ENCODE data around the gene DCTPP1. TPM values are rescaled to one million over a fixed set of nuclear protein-coding genes. Genes with fewer than 3 reads are reported as not detected.
A peak's percentile ranks its signal among the peaks of the same experiment; 100 is the strongest.
"Not testable (repeated sequence)": the region's sequence is repeated elsewhere in the genome, so short reads cannot be mapped to it uniquely, and the experiment has no call there.

The DCTPP1 gene
- total and polyA plus RNA-seq, 4 experiments from 2014 or later = 15.0 to 115 (median 52.5) TPM

DNA sequence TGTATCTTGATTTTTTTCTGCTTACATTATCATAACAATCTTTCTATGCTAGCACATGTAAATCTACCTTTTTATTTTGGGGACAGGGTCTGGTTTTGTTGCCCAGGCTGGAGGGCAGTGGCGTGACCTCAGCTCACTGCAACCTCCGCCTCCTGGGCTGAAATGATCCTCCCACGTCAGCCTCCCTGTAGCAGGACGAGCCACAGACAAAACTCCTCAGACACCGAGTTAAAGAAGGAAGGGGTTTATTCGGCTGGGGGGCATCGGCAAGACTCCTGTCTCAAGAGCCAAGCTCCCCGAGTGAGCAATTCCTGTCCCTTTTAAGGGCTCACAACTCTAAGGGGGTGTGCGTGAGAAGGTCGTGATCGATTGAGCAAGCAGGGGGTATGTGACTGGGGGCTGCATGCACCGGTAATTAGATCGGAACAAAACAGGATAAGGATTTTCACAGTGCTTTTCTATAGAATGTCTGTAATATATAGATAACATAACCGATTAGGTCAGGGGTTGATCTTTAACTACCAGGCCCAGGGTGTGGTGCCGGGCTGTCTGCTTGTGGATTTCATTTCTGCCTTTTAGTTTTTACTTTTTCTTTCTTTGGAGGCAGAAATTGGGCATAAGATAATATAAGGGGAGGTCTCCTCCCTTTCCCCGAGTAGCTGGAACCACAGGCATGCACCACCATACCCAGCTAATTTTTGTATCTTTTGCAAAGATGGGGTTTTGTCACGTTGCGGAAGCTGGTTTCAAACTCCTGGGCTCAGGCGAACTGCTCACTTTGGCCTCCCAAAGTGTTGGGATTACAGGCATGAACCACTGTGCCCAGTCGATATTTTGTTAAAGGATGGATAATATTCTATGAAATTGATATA lies 23.1 kb upstream of the DCTPP1 start:
- H3K36me3 ChIP-seq (ENCODE audit: insufficient read depth, low read length); H3K27me3 Mint-ChIP-seq; intact Hi-C loops (cut with micrococcal nuclease); H3K9me3 Mint-ChIP-seq; H3K9me3 ChIP-seq (ENCODE audit: control insufficient read depth in 1 of 2, low read length in 2 of 2); H3K4me3 Mint-ChIP-seq; H3K27ac Mint-ChIP-seq; H3K4me3 ChIP-seq (ENCODE audit: low read length in 2 of 2); H3K36me3 Mint-ChIP-seq; H3K27ac ChIP-seq (ENCODE audit: low read depth, low read length); H3K27me3 ChIP-seq (ENCODE audit: insufficient read depth, low read length); DNase-seq: not testable (repeated sequence)
- POLR2A ChIA-PET (ENCODE audit: partially characterized antibody) = interaction anchor here (1.0 to 29.5 kb wide), 2 partner anchors 33 to 65 kb away, joined by 3 to 1162 read pairs; partner anchors contain the start of gene ITGAL
- H3K4me1 ChIP-seq (ENCODE audit: insufficient read depth, low read length) = peaks cover 36% of the 10 kb centered on the region
- H3K4me1 Mint-ChIP-seq = peaks cover 16 to 47% (median 25%) of the 10 kb centered on the region in 4 donors
- CTCF ChIA-PET (ENCODE audit: partially characterized antibody) = interaction anchor here (1.2 to 1.3 kb wide), 2 partner anchors 23 to 83 kb away, joined by 3 read pairs; no protein-coding TSS in a partner anchor

DNA sequence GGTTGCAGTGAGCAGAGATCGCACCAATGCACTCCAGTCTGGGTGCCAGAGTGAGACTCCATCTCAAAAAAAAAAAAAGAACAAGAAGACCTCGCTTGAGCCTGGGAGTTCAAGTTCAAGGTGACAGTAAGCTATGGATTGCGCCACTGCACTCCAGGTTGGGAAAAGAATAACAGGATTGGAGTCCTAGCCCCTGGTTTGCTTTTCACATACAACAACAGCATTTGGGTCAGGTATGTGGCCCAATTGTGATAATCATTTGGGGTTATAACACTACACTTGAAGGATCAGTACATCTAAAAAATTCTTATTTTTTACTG lies 19.2 kb upstream of the DCTPP1 start:
- peaks cover 18 to 36% (median 30%) of the 10 kb centered on the region in 4 donors for H3K4me1 Mint-ChIP-seq

DNA sequence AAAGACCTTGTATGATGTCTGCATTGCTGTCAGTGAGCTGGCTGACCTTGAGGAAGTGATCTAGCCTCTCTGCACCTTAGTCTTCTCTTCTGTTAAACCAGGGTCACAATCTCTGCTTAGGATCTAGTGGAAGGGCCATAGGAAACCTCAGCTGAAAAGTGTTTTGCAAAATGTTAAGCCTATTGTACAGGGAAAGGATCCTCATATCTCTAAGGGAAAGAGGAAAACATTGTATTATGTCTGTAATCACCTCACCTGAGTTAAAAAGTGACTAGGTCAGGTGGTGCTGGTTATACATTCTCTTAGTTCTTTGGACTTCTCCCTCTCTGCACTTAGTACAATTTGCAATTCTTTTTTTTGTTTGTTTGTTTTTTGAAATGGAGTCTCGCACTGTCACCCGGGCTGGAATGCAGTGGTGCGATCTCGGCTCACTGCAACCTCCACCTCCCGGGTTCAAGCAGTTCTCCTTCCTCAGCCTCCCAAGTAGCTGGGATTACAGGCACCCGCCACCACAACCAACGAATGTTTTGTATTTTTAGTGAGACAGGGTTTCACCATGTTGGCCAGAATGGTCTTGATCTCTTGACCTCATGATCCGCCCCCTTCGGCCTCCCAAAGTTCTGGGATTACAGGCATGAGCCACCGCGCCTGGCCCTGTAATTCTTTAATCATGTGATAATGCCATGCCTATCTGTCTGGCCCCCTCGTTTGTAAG lies 17.8 kb upstream of the DCTPP1 start:
- intact Hi-C loops (cut with micrococcal nuclease) = loop anchor here (2.0 kb wide), 1 partner anchor 87 kb away; the partner anchor contains the start of gene ZNF747
- Histone ChIP-seq H3K9me3 (ENCODE audit: control insufficient read depth in 1 of 2, low read length in 2 of 2) (no peaks in the 10 kb centered on the region), H3K4me1 (ENCODE audit: insufficient read depth, low read length) (peaks cover 45% of the 10 kb centered on the region), H3K36me3 (ENCODE audit: insufficient read depth, low read length) (no peaks in the 10 kb centered on the region), H3K27me3 (ENCODE audit: insufficient read depth, low read length) (no peaks in the 10 kb centered on the region), H3K4me3 (ENCODE audit: low read length in 2 of 2) (no peak overlapping the region), H3K27ac (ENCODE audit: low read depth, low read length) (no peak overlapping the region)
- no peak for DNase-seq
- no peaks in the 10 kb centered on the region for H3K27me3 Mint-ChIP-seq
- H3K36me3 Mint-ChIP-seq = peaks cover 15 to 16% of the 10 kb centered on the region in 2 donors
- peaks cover 27 to 47% (median 40%) of the 10 kb centered on the region in 4 donors for H3K4me1 Mint-ChIP-seq
- peak overlapping the region in 3 of 8 donors; percentile 1 to 51 (median 30) for H3K4me3 Mint-ChIP-seq
- POLR2A ChIA-PET (ENCODE audit: partially characterized antibody) = interaction anchor here (1.5 to 29.5 kb wide), 3 partner anchors 18 to 86 kb away, joined by 3 to 1162 read pairs (median 8); partner anchors contain the start of genes DCTPP1 and ITGAL
- H3K9me3 Mint-ChIP-seq = no peaks in the 10 kb centered on the region
- no peak overlapping the region for H3K27ac Mint-ChIP-seq
- CTCF ChIA-PET (ENCODE audit: partially characterized antibody) = interaction anchor here (0.8 to 7.7 kb wide), 13 partner anchors 11 to 183 kb away, joined by 3 to 143 read pairs (median 10); partner anchors contain the start of genes DCTPP1, ITGAL, ZNF747 and ZNF764

More for the DNA sequence above, 19.2 kb upstream of the DCTPP1 start:
- H3K9me3 ChIP-seq (ENCODE audit: control insufficient read depth in 1 of 2, low read length in 2 of 2) = no peaks in the 10 kb centered on the region
- peaks cover 35% of the 10 kb centered on the region for H3K4me1 ChIP-seq (ENCODE audit: insufficient read depth, low read length)
- intact Hi-C loops (cut with micrococcal nuclease) = loop anchor here (1.0 to 2.0 kb wide), 3 partner anchors 23 to 149 kb away; partner anchors contain the start of genes ITGAL and ZNF747
- H3K27me3 ChIP-seq (ENCODE audit: insufficient read depth, low read length) = no peaks in the 10 kb centered on the region
- H3K27ac ChIP-seq (ENCODE audit: low read depth, low read length) = no peak overlapping the region
- ChIA-PET POLR2A (ENCODE audit: partially characterized antibody) (interaction anchor here (0.6 to 29.5 kb wide), 8 partner anchors 9 to 149 kb away, joined by 3 to 1162 read pairs (median 6); partner anchors contain the start of genes DCTPP1, ITGAL and ZNF785), CTCF (ENCODE audit: partially characterized antibody) (interaction anchor here (0.7 to 7.7 kb wide), 26 partner anchors 10 to 183 kb away, joined by 3 to 143 read pairs (median 9); partner anchors contain the start of genes DCTPP1, ITGAL, ZNF747 and ZNF764)
- H3K4me3 Mint-ChIP-seq = no peak overlapping the region
- H3K36me3 Mint-ChIP-seq = peaks cover 4% of the 10 kb centered on the region in 2 donors
- no peaks in the 10 kb centered on the region for H3K27me3 Mint-ChIP-seq
- no peak overlapping the region for H3K4me3 ChIP-seq (ENCODE audit: low read length in 2 of 2)
- no peak overlapping the region for H3K27ac Mint-ChIP-seq
- no peaks in the 10 kb centered on the region for H3K9me3 Mint-ChIP-seq
- no peaks in the 10 kb centered on the region for H3K36me3 ChIP-seq (ENCODE audit: insufficient read depth, low read length)
- no peak for DNase-seq

GRCh38 chr16:30446203-30446595 lies 16.4 kb upstream of the DCTPP1 start:
- DNase-seq = no peak
- Mint-ChIP-seq H3K4me3 (peak overlapping the region; percentile 89 to 98 (median 96)), H3K9me3 (no peaks in the 10 kb centered on the region), H3K27me3 (no peaks in the 10 kb centered on the region), H3K27ac (peak overlapping the region; percentile 87 to 98 (median 96)), H3K36me3 (peaks cover 15 to 16% of the 10 kb centered on the region in 2 donors), H3K4me1 (peaks cover 27 to 47% (median 40%) of the 10 kb centered on the region in 4 donors)
- Histone ChIP-seq H3K9me3 (ENCODE audit: control insufficient read depth in 1 of 2, low read length in 2 of 2) (no peaks in the 10 kb centered on the region), H3K27ac (ENCODE audit: low read depth, low read length) (peak overlapping the region; percentile 96), H3K4me3 (ENCODE audit: low read length in 2 of 2) (peak overlapping the region; percentile 92 to 94), H3K27me3 (ENCODE audit: insufficient read depth, low read length) (no peaks in the 10 kb centered on the region), H3K36me3 (ENCODE audit: insufficient read depth, low read length) (no peaks in the 10 kb centered on the region), H3K4me1 (ENCODE audit: insufficient read depth, low read length) (peaks cover 45% of the 10 kb centered on the region)
- ChIA-PET POLR2A (ENCODE audit: partially characterized antibody) (interaction anchor here (0.8 to 29.5 kb wide), 7 partner anchors 11 to 76 kb away, joined by 3 to 1162 read pairs (median 6); partner anchors contain the start of genes DCTPP1, ITGAL and SEPTIN1), CTCF (ENCODE audit: partially characterized antibody) (interaction anchor here (1.3 to 7.7 kb wide), 8 partner anchors 12 to 111 kb away, joined by 3 to 143 read pairs (median 8); partner anchors contain the start of genes DCTPP1, ITGAL and ZNF747)
- intact Hi-C loops (cut with micrococcal nuclease) = no loop called here

- Histone ChIP-seq H3K27ac (ENCODE audit: low read depth, low read length) (peak within 1 kb of the TSS; percentile 96), H3K27me3 (ENCODE audit: insufficient read depth, low read length) (no peaks in the 10 kb centered on the region), H3K36me3 (ENCODE audit: insufficient read depth, low read length) (no peaks in the 10 kb centered on the region), H3K4me3 (ENCODE audit: low read length in 2 of 2) (peak within 1 kb of the TSS; percentile 92 to 94), H3K9me3 (ENCODE audit: control insufficient read depth in 1 of 2, low read length in 2 of 2) (no peaks in the 10 kb centered on the region), H3K4me1 (ENCODE audit: insufficient read depth, low read length) (peaks cover 42% of the 10 kb centered on the region)
- intact Hi-C loops (cut with micrococcal nuclease) = loop anchor here (1.0 to 2.0 kb wide), 5 partner anchors 15 to 213 kb away; partner anchors contain the start of genes DCTPP1, FBRS, ITGAL and ZNF768
- peak within 1 kb of the TSS; percentile 89 to 98 (median 96) for H3K4me3 Mint-ChIP-seq
- H3K9me3 Mint-ChIP-seq = no peaks in the 10 kb centered on the region
- ChIA-PET POLR2A (ENCODE audit: partially characterized antibody) (interaction anchor here (0.7 to 29.5 kb wide), 16 partner anchors 11 to 330 kb away, joined by 3 to 1162 read pairs (median 4); partner anchors contain the start of genes DCTPP1, ITGAL, SEPTIN1 and ZNF747), CTCF (ENCODE audit: partially characterized antibody) (interaction anchor here (0.6 to 7.7 kb wide), 10 partner anchors 10 to 112 kb away, joined by 3 to 143 read pairs (median 4); partner anchors contain the start of genes DCTPP1, ITGAL and ZNF747)
- peaks cover 15 to 16% of the 10 kb centered on the region in 2 donors for H3K36me3 Mint-ChIP-seq
- DNase-seq = peak; percentile 93 to 98 (median 94)
- H3K27ac Mint-ChIP-seq = peak within 1 kb of the TSS; percentile 87 to 98 (median 96)
- H3K4me1 Mint-ChIP-seq = peaks cover 24 to 44% (median 36%) of the 10 kb centered on the region in 4 donors
- no peaks in the 10 kb centered on the region for H3K27me3 Mint-ChIP-seq
These were observed 15.8 kb upstream of the DCTPP1 start, which contains the start of gene SEPHS2 for GRCh38 chr16:30445408-30446202. Gene SEPHS2, minus strand, starts transcription at chr16:30445874. Its CDS starts 147 bp downstream, at chr16:30445727.

GRCh38 chr16:30445149-30445407 lies 15.2 kb upstream of the DCTPP1 start:
- Histone ChIP-seq H3K4me3 (ENCODE audit: low read length in 2 of 2) (peak overlapping the region; percentile 92 to 94), H3K36me3 (ENCODE audit: insufficient read depth, low read length) (no peaks in the 10 kb centered on the region), H3K4me1 (ENCODE audit: insufficient read depth, low read length) (peaks cover 36% of the 10 kb centered on the region), H3K27ac (ENCODE audit: low read depth, low read length) (peak overlapping the region; percentile 96), H3K27me3 (ENCODE audit: insufficient read depth, low read length) (no peaks in the 10 kb centered on the region), H3K9me3 (ENCODE audit: control insufficient read depth in 1 of 2, low read length in 2 of 2) (no peaks in the 10 kb centered on the region)
- Mint-ChIP-seq H3K27me3 (no peaks in the 10 kb centered on the region), H3K4me3 (peak overlapping the region; percentile 82 to 97 (median 89)), H3K4me1 (peaks cover 22 to 40% (median 32%) of the 10 kb centered on the region in 4 donors), H3K9me3 (no peaks in the 10 kb centered on the region), H3K36me3 (peaks cover 15 to 16% of the 10 kb centered on the region in 2 donors), H3K27ac (peak overlapping the region in 5 of 7 donors; percentile 27 to 90 (median 81))
- intact Hi-C loops (cut with micrococcal nuclease) = loop anchor here (1.0 to 2.0 kb wide), 5 partner anchors 15 to 213 kb away; partner anchors contain the start of genes DCTPP1, FBRS, ITGAL and ZNF768
- ChIA-PET POLR2A (ENCODE audit: partially characterized antibody) (interaction anchor here (0.7 to 29.5 kb wide), 14 partner anchors 11 to 330 kb away, joined by 3 to 1162 read pairs (median 4); partner anchors contain the start of genes DCTPP1, ITGAL and ZNF747), CTCF (ENCODE audit: partially characterized antibody) (interaction anchor here (0.9 to 7.7 kb wide), 6 partner anchors 9 to 90 kb away, joined by 3 to 143 read pairs (median 4); partner anchors contain the start of genes DCTPP1, ITGAL and ZNF747)
- no peak for DNase-seq

Data from CD4-positive, alpha-beta memory T cell (primary cell).